Right lobe of liver (tissue), 6 donors: ENCODE results near the gene EXOC2. TPM values are rescaled to one million over a fixed set of nuclear protein-coding genes. Genes with fewer than 3 reads are reported as not detected.

Experiments used
- ATAC-seq, 4 donors: fragments of 200-7000 bp; cut with Tn5 transposase; one replicate each; pipeline ENCODE4 v1.9.1; 2020; ENCODE audit warnings: mild to moderate bottlenecking in 4 of 4, moderate library complexity in 4 of 4
- DNase-seq, 3 donors: peaks; one replicate each; pipeline ENCODE4 v3.0.0-alpha.2; 2020
- H3K27ac ChIP-seq, 3 donors: fragments of 200-600 bp; one replicate each; pipeline ENCODE4 v1.8.0; 2022
- H3K27me3 ChIP-seq, 2 donors: fragments of 200-600 bp; one replicate each; pipeline ENCODE4 v1.8.0; 2022
- H3K36me3 ChIP-seq, 4 donors: fragments of 200-600 bp; sonication (generic) in 1 of 4; one replicate each; pipeline versions ENCODE4 v1.5.1 to v1.8.0; 2017 to 2022; ENCODE audit warnings: control low read depth in 1 of 4
- H3K4me1 ChIP-seq, 4 donors: fragments of 200-600 bp; sonication (generic) in 1 of 4; one replicate each; pipeline versions ENCODE4 v1.5.1 to v1.8.0; 2017 to 2022; ENCODE audit warnings: control low read depth in 1 of 4
- H3K4me3 ChIP-seq, 3 donors: fragments of 200-600 bp; one replicate each; pipeline ENCODE4 v1.8.0; 2022
- H3K9me3 ChIP-seq, 4 donors: fragments of 200-600 bp; sonication (generic) in 1 of 4; one replicate each; pipeline versions ENCODE4 v1.5.1 to v1.8.0; 2017 to 2022; ENCODE audit warnings: control low read depth in 1 of 4
- POLR2A ChIP-seq: fragments of 450-650 bp; IDR thresholded peaks from one replicate; pipeline ENCODE4 v1.6.1; 2017; ENCODE audit warnings: antibody characterized with exemption, mild to moderate bottlenecking
- WGBS: methylation state at CpG from one replicate; pipeline ENCODE4 v1.1.6; 2018; ENCODE audit warnings: low coverage, low lambda C conversion rate; ENCODE audit not compliant: insufficient coverage; ENCODE audit errors: missing lambda C conversion rate; 5-methylcytosine and 5-hydroxymethylcytosine counted together
- intact Hi-C, 2 donors: fragments of 100-400 bp; cut with DNase I; formaldehyde crosslinking; loops; one replicate each; pipeline versions ENCODE4 v1.11.2 to v1.14.1; 2022
- total RNA-seq, 6 experiments: library from RNA; depleted of rRNA in 2 of 6; stranded (reverse); fragments of >200 nt in 2 of 6; fragmentation: NEBNext Ultra II Directional in 3 of 6; extraction: Animal tissue kit (Norgen Biotek cat#: 25700) in 3 of 6; gene quantifications; one replicate each; pipeline versions ENCODE4 v1.1.0 to v1.2.4, GENCODE V29; 2016 to 2023
- TF ChIP-seq, protein P1 (sequence below), 4 donors: fragments of 200-600 bp in 3 of 4; fragments of 450-650 bp in 1 of 4; IDR thresholded peaks; one replicate each; pipeline versions ENCODE4 v1.5.1 to v1.8.0; 2016 to 2022; ENCODE audit warnings: antibody characterized with exemption in 4 of 4, mild to moderate bottlenecking in 2 of 4
- donor health status: DM: no; HTN: yes; CAD: no.
- donor health status: DM: no; HTN: no; CAD: no.
- donor health status: DM: no; HTN: no; CAD: no.
- donor health status: DM: no; HTN: yes; CAD: no.
- donor health status: DM: no; HTN: yes; CAD: no.

Gene EXOC2
- total RNA-seq, 6 experiments from 2014 or later: 7.1 to 12.8 (median 10.5) TPM

DNA sequence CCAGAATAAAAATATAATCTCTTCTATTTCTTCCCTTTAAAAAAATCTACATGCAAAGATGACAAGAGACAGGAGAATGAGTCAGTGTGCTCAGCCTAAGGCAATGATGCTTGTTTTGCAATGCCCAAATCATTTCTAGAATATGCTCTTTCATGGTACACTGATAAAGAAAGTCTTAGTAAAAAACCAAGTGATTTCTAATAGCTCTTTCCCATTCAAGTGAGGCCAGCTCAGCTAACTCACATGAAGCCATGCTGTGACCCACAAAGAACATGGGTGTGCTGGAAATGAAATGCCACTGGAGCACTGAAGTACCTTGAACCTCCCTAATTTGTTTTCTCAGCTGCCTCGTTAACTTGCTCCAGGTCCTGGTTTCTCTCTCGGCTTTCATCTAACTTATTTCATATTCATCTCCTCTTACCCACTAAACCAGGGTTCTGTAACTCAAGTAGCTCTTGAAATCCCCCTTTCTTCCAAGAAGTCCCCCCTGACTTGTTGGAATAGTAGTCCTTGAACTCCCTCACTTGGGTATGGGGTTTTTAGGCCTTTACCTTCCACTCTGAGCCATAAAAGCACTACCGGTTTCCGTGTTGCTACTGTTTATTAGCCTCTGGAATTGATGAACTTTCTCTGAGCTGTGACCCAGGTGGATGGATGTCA is 208.7 kb downstream of the EXOC2 start:
- H3K4me1 ChIP-seq: no peaks in the 10 kb centered on the region
- intact Hi-C loops: no loop called here
- no peak for DNase-seq
- H3K27ac ChIP-seq: no peak overlapping the region
- 87% methylated on average over 3 of the region's 4 CpGs for WGBS
- TF ChIP-seq, protein P1, sequence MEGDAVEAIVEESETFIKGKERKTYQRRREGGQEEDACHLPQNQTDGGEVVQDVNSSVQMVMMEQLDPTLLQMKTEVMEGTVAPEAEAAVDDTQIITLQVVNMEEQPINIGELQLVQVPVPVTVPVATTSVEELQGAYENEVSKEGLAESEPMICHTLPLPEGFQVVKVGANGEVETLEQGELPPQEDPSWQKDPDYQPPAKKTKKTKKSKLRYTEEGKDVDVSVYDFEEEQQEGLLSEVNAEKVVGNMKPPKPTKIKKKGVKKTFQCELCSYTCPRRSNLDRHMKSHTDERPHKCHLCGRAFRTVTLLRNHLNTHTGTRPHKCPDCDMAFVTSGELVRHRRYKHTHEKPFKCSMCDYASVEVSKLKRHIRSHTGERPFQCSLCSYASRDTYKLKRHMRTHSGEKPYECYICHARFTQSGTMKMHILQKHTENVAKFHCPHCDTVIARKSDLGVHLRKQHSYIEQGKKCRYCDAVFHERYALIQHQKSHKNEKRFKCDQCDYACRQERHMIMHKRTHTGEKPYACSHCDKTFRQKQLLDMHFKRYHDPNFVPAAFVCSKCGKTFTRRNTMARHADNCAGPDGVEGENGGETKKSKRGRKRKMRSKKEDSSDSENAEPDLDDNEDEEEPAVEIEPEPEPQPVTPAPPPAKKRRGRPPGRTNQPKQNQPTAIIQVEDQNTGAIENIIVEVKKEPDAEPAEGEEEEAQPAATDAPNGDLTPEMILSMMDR (IDR thresholded peaks at IDR 0.05): no peak
- no peak for TF ChIP-seq POLR2A
- peaks cover 0 to 7% (median 3%) of the 10 kb centered on the region in 4 donors for H3K36me3 ChIP-seq
- ATAC-seq: no peak
- no peak overlapping the region for H3K4me3 ChIP-seq
- no peaks in the 10 kb centered on the region for H3K27me3 ChIP-seq
- no peaks in the 10 kb centered on the region for H3K9me3 ChIP-seq

DNA sequence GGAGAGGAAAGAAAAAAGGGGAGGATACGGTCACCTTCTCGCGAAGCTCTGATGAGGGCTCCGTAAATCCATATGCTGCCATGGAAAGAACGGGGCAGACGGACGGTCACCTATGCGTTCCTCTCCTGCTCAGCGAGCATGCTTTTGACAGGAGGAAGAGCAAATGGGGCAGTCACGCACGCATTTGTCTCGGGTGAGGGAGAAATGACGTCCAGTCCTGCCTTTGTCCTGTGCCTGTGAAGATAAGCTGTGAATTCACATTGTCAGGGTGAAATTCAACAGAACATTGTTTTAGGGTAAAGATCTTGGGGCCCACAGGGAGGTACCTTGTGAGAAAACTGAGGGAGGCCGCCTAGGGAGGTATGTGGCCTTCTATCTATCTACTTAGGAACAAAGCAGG is 217.6 kb downstream of the EXOC2 start:
- no peak for ATAC-seq

DNA sequence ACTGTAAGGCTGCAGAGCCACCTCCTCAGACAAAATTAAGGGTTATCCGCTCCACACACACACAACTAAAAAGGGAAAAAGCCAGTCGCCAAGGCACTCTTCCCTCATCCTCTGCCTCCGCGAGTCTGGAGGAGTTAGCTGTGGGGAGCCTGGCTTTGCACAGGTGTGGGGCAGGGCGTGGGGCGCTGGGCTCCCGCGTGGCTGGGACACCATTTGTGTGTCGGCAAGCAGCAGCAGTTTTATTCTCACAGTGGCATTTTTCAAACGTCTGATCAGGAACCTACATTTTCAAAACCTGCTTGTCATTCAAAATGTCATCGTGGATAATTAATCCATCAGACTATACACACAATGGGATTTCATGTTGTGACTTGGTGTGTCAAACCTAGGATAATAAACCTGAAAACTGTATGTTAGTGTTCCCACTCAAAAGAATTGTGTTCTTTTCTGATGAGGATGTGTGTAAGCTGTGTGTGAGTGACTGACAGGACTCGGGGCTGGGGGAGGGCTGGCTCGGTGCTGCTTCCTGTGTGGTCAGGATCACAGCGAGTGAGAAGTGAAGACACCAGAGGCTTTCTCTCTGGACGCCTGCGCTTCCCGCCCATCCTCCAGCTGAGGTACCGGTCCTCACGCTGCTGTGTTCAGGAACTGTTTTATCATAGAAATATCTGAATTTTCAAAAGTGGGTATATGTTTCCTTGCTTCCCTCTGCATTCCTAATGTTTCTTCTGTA is 218.3 kb downstream of the EXOC2 start:
- H3K27ac ChIP-seq: no peak overlapping the region
- ATAC-seq (peak; percentile 51 to 71 (median 66)), DNase-seq (no peak)
- H3K27me3 ChIP-seq: no peaks in the 10 kb centered on the region
- TF ChIP-seq, protein P1 (IDR thresholded peaks at IDR 0.05): no peak
- TF ChIP-seq POLR2A: no peak
- H3K9me3 ChIP-seq: no peaks in the 10 kb centered on the region
- no peaks in the 10 kb centered on the region for H3K4me1 ChIP-seq
- H3K36me3 ChIP-seq: no peaks in the 10 kb centered on the region
- no peak overlapping the region for H3K4me3 ChIP-seq
- intact Hi-C loops: no loop called here
- whole genome bisulfite sequencing: 17% methylated on average over 11 of the region's 19 CpGs

More for the DNA sequence above, 217.6 kb downstream of the EXOC2 start:
- no peaks in the 10 kb centered on the region for H3K27me3 ChIP-seq
- H3K4me1 ChIP-seq: no peaks in the 10 kb centered on the region
- TF ChIP-seq, protein P1 (IDR thresholded peaks at IDR 0.05): no peak
- TF ChIP-seq POLR2A: no peak
- DNase-seq: no peak
- intact Hi-C loops: no loop called here
- WGBS: 73% methylated on average over 13 of the region's 14 CpGs
- H3K27ac ChIP-seq: no peak overlapping the region
- H3K4me3 ChIP-seq: no peak overlapping the region
- no peaks in the 10 kb centered on the region for H3K9me3 ChIP-seq
- H3K36me3 ChIP-seq: no peaks in the 10 kb centered on the region

DNA sequence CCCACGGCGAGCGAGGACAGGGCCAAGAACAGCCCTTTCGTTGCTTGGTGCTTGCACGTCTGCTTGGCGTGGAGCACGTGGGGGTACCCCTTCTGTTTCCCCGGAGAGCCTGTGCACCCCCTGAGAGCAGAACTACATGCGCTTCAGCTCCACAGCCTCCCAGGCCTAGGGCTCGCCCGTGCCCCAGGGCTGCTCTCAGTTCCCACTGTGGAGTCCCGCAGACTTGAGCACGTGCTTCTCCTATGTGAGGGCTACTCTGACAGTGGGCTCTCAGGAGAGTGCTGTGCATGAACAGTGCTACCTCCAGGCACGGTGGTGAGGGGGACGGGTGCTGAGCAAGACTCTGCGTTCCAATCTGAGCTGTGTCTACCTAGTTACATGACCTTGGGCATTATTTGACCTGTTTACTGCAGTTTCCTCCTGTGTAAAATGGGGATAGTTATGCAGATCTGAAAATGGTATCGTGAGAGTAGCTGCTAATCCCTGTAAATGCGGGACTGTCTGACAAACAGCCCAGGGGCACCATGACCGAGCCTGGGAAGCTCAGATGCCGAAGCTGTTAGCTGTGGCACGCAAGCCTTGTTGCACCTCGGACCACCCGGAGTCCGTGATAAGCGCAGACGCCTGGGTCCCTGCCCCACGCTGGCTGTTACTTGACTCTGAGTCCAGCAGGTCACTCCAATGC is 219.0 kb downstream of the EXOC2 start:
- Histone ChIP-seq H3K4me3 (no peak overlapping the region), H3K36me3 (no peaks in the 10 kb centered on the region), H3K27me3 (no peaks in the 10 kb centered on the region), H3K4me1 (no peaks in the 10 kb centered on the region), H3K27ac (no peak overlapping the region), H3K9me3 (no peaks in the 10 kb centered on the region)
- DNase-seq (no peak), ATAC-seq (peak in 2 of 4 donors; percentile 23 to 24)
- 70% methylated on average over 14 of the region's 27 CpGs for WGBS
- intact Hi-C loops: no loop called here
- TF ChIP-seq, protein P1 (IDR thresholded peaks at IDR 0.05): no peak
- TF ChIP-seq POLR2A: no peak
